ENCODE measurements around the gene SFMBT2.

Gene SFMBT2

DNA sequence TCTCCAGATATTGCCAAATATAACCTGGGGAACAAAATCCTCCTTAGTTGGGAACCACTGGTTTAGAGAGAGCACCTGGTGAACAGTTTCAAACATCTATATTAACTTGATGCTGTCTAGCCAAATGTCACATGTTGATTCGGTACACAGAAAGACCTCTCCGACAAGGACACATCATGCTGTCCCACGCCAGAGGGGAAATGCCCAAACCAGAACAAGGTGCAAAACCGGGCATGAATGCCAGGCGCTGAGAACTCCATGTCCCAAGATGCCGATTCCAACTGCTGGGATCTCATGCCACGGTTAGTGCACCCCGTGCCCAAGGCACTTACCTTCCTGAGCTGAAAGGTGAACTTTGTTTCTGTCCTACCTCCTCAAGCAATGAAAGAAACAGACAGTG lies 100.8 kb downstream of the SFMBT2 start:
- TF ChIP-seq, protein P1, sequence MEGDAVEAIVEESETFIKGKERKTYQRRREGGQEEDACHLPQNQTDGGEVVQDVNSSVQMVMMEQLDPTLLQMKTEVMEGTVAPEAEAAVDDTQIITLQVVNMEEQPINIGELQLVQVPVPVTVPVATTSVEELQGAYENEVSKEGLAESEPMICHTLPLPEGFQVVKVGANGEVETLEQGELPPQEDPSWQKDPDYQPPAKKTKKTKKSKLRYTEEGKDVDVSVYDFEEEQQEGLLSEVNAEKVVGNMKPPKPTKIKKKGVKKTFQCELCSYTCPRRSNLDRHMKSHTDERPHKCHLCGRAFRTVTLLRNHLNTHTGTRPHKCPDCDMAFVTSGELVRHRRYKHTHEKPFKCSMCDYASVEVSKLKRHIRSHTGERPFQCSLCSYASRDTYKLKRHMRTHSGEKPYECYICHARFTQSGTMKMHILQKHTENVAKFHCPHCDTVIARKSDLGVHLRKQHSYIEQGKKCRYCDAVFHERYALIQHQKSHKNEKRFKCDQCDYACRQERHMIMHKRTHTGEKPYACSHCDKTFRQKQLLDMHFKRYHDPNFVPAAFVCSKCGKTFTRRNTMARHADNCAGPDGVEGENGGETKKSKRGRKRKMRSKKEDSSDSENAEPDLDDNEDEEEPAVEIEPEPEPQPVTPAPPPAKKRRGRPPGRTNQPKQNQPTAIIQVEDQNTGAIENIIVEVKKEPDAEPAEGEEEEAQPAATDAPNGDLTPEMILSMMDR (IDR thresholded peaks at IDR 0.05): no peak
- DNase-seq (ENCODE audit: low spot score): no peak
- Histone ChIP-seq H3K4me3 (no peak overlapping the region), H3K27ac (no peak overlapping the region)

DNA sequence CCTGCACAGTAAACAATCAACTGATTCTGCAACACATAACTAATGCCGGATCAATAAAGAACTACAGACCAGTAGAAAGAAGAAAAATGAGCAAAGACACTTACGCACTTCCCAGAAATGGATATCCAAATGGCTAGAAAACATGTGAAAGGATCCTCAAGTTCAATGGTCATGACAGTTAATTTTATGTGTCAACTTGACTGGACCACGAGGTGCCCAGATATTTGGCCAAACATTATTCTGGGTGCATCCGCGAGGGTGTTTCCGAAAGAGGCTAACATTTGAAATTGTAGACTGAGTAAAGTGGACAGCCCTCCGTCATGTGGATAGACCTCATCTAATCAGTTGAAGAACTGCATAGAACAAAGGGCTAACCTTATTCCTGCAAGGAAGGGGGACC lies 102.0 kb downstream of the SFMBT2 start:
- no peak overlapping the region for H3K27ac ChIP-seq
- TF ChIP-seq, protein P1 (IDR thresholded peaks at IDR 0.05): no peak
- no peak overlapping the region for H3K4me3 ChIP-seq
- DNase-seq (ENCODE audit: low spot score): no peak

DNA sequence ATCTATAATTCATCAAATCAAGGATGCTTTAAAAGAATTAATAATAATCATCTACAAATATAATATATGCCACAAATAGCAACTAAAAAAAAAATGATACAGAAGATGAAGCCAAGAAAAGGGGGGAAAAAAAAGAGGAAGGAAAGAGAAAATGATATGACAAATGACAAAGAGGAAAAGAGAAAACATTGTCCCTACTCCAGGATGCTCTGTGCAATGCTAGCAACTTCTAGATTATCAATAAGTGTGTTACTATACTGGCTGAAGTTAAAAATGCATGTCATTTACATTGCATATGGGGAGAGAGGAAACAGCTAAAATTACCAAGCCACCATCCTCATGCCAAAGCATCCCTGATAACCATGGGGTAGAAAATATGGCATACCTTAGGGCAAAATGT lies 104.2 kb downstream of the SFMBT2 start:
- H3K27ac ChIP-seq: no peak overlapping the region
- TF ChIP-seq, protein P1 (IDR thresholded peaks at IDR 0.05): no peak
- H3K4me3 ChIP-seq: no peak overlapping the region
- no peak for DNase-seq (ENCODE audit: low spot score)

DNA sequence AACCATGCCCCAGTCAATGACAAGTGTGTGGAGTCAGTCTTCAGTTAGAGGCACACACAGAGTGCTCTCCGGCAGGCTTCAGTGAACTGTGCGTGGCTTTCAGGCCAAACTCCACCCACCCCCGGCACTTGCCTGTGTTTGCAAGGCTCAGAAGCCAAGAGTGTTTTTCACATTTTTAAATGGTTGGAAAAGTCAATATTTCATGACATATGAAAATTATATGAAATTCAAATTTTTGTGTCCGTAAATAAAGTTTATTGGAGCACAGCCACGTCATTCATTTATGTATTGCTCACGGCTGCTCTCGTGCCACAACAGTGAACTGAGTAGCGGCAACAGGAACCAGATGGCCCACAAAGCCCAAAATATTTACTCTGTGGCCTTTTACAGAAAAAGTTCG lies 104.7 kb downstream of the SFMBT2 start:
- TF ChIP-seq, protein P1 (IDR thresholded peaks at IDR 0.05): no peak
- Histone ChIP-seq H3K27ac (no peak overlapping the region), H3K4me3 (no peak overlapping the region)
- DNase-seq (ENCODE audit: low spot score): no peak

DNA sequence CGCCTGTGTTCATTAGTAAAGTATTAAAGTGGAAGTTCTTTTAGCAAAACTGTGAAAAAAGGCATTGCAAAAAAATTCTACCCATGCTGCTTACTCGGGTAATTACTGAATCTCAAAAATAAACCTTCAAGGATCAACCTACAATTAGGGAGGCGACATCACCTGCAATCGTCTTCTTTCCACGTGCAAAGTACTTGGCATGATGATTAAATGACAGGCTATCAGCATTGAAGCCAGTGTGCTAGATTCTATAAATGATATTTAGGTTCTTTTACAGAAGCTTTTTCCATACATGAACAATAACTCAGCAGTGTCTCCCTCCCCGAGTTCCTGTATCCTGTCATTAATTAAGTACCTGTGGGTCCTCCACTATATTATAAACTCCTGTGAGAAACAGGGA lies 105.8 kb downstream of the SFMBT2 start:
- DNase-seq (ENCODE audit: low spot score): no peak
- Histone ChIP-seq H3K4me3 (no peak overlapping the region), H3K27ac (no peak overlapping the region)
- TF ChIP-seq, protein P1 (IDR thresholded peaks at IDR 0.05): no peak

DNA sequence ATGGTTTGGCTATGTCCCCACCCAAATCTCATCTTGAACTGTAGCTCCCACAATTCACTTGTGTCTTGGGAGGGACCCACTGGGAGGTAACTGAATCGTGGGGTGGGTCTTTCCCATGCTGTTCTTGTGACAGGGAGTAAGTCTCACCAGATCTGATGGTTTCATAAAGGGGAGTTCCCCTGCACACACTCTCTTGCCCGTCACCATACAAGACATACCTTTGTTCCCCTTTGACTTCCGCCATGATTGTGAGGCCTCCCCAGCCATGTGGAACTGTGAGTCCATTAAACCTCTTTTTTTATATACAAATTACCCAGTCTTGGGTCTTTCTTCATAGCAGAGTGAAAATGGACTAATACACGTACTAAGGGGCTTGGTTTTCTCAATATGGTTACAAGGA lies 106.7 kb downstream of the SFMBT2 start:
- TF ChIP-seq, protein P1 (IDR thresholded peaks at IDR 0.05): no peak
- no peak for DNase-seq (ENCODE audit: low spot score)
- Histone ChIP-seq H3K4me3 (no peak overlapping the region), H3K27ac (no peak overlapping the region)

DNA sequence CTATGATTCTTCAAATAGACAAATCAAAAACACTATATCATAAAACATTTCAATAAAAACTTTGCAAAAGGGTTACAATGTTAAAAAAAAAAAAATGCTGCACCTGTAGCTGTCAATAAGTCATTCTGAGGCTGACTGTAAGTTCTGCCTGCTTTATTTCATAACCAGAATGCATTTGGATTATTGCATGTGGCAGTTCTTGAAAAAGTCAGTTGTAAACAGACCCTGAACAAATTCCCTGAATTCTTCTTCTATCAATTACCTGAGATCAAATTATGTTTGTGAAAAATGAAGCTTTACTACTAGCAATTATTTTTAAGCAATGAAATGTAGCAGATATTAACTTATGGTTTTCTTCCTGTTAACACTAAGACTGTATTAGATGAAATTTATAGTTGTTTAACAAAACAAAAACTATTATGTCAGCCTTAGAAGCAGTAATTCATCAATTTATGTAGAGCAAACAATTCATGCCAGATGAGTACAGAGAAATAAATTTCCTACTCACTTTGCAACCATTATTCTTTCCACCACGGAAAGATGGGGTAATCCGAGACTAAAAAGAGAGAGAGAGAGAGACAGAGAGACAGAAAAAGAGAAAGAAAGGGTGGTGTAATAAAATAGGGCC lies 107.8 kb downstream of the SFMBT2 start:
- TF ChIP-seq, protein P1 (IDR thresholded peaks at IDR 0.05): no peak
- no peak overlapping the region for H3K27ac ChIP-seq
- no peak for DNase-seq (ENCODE audit: low spot score)
- H3K4me3 ChIP-seq: no peak overlapping the region

Measured in coronary artery (tissue), 2 donors.